Measurements from ENCODE around the gene SFTPB.

DNA sequence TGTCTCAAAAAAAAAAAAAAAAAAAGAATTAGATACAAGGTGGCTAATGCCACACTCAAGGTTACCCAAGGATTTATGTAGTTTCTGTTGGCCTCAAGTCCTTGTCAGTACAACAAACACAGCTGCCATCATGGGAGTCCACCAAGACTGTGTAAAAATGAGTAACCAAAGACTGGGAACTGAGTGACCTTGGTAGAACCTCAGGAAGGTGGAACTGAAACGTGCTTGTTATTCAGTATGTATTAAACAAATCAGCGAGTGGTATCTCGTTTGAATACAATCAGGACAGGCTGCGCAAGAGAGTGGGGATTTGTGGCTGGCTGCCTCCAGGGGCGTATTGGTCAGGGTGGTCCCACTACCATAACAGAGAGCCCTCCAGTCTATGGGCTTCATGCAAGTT is 1.6 kb upstream of the SFTPB start:
- no peak for TF ChIP-seq ZBTB7A (IDR thresholded peaks at IDR 0.05; ENCODE audit: low read depth)
- TF ChIP-seq EGR1 (IDR thresholded peaks at IDR 0.05) = no peak
- TF ChIP-seq, protein P1, sequence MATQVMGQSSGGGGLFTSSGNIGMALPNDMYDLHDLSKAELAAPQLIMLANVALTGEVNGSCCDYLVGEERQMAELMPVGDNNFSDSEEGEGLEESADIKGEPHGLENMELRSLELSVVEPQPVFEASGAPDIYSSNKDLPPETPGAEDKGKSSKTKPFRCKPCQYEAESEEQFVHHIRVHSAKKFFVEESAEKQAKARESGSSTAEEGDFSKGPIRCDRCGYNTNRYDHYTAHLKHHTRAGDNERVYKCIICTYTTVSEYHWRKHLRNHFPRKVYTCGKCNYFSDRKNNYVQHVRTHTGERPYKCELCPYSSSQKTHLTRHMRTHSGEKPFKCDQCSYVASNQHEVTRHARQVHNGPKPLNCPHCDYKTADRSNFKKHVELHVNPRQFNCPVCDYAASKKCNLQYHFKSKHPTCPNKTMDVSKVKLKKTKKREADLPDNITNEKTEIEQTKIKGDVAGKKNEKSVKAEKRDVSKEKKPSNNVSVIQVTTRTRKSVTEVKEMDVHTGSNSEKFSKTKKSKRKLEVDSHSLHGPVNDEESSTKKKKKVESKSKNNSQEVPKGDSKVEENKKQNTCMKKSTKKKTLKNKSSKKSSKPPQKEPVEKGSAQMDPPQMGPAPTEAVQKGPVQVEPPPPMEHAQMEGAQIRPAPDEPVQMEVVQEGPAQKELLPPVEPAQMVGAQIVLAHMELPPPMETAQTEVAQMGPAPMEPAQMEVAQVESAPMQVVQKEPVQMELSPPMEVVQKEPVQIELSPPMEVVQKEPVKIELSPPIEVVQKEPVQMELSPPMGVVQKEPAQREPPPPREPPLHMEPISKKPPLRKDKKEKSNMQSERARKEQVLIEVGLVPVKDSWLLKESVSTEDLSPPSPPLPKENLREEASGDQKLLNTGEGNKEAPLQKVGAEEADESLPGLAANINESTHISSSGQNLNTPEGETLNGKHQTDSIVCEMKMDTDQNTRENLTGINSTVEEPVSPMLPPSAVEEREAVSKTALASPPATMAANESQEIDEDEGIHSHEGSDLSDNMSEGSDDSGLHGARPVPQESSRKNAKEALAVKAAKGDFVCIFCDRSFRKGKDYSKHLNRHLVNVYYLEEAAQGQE (IDR thresholded peaks at IDR 0.05; ENCODE audit: low read depth) = no peak
- TF ChIP-seq EP300 (IDR thresholded peaks at IDR 0.05; ENCODE audit: borderline replicate concordance) = no peak
- TF ChIP-seq TCF12 (IDR thresholded peaks at IDR 0.05; ENCODE audit: low read depth) = no peak
- TF ChIP-seq RAD21 (IDR thresholded peaks at IDR 0.05; ENCODE audit: low read depth) = no peak
- TF ChIP-seq YY1 (IDR thresholded peaks at IDR 0.05; ENCODE audit: low read depth) = no peak
- TF ChIP-seq CEBPB (IDR thresholded peaks at IDR 0.05) = no peak
- TF ChIP-seq, protein P2, sequence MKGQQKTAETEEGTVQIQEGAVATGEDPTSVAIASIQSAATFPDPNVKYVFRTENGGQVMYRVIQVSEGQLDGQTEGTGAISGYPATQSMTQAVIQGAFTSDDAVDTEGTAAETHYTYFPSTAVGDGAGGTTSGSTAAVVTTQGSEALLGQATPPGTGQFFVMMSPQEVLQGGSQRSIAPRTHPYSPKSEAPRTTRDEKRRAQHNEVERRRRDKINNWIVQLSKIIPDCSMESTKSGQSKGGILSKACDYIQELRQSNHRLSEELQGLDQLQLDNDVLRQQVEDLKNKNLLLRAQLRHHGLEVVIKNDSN (IDR thresholded peaks at IDR 0.05) = no peak
- TF ChIP-seq CREB1 (IDR thresholded peaks at IDR 0.05; ENCODE audit: low read depth) = no peak

Measured in Ishikawa (cell line).